ENCODE results near the gene PHF1.
"Not testable (repeated sequence)": the region's sequence is repeated elsewhere in the genome, so short reads cannot be mapped to it uniquely, and the experiment has no call there.

PHF1 gene

GRCh38 chr6:33410711-33411631, at the start of gene PHF1:
PHF1 (plus strand) TSS chr6:33411014; CDS start chr6:33412264, 1,250 bp downstream.
- no peak for DNase-seq

GRCh38 chr6:33363486-33363885, 47.3 kb upstream of the PHF1 start:
- DNase-seq: not testable (repeated sequence)

- DNase-seq: peak; percentile 34
These were observed 46.2 kb upstream of the PHF1 start for GRCh38 chr6:33364475-33365205.

GRCh38 chr6:33365206-33365971, 45.4 kb upstream of the PHF1 start:
- DNase-seq: not testable (repeated sequence)

- no peak for DNase-seq
These were observed 43.7 kb upstream of the PHF1 start for GRCh38 chr6:33367009-33367714.

- not testable (repeated sequence) for DNase-seq
These were observed 43.1 kb upstream of the PHF1 start for GRCh38 chr6:33367715-33368025.

- not testable (repeated sequence) for DNase-seq
These were observed 38.9 kb upstream of the PHF1 start for GRCh38 chr6:33371901-33372300.

GRCh38 chr6:33372526-33373123, 38.2 kb upstream of the PHF1 start:
- DNase-seq: no peak

GRCh38 chr6:33373960-33374910, 36.6 kb upstream of the PHF1 start:
- no peak for DNase-seq

- DNase-seq: peak; percentile 79
These were observed 35.6 kb upstream of the PHF1 start for GRCh38 chr6:33375143-33375671.

GRCh38 chr6:33377171-33377570, 33.6 kb upstream of the PHF1 start:
- DNase-seq: no peak

GRCh38 chr6:33379184-33379583, 31.6 kb upstream of the PHF1 start:
- DNase-seq: not testable (repeated sequence)

- no peak for DNase-seq
These were observed 30.4 kb upstream of the PHF1 start for GRCh38 chr6:33380272-33380981.

- no peak for DNase-seq
These were observed 27.2 kb upstream of the PHF1 start for GRCh38 chr6:33383427-33384185.

GRCh38 chr6:33384581-33385020, 26.2 kb upstream of the PHF1 start:
- DNase-seq: peak; percentile 54

- no peak for DNase-seq
These were observed 20.6 kb upstream of the PHF1 start for GRCh38 chr6:33390173-33390572.

GRCh38 chr6:33390767-33391277, 20.0 kb upstream of the PHF1 start:
- DNase-seq: no peak

GRCh38 chr6:33391278-33391921, 19.4 kb upstream of the PHF1 start, which contains the start of gene KIFC1:
KIFC1 (plus strand) TSS chr6:33391823; CDS start chr6:33391986, 163 bp downstream.
- DNase-seq: peak; percentile 100
